HG02610 (cell line): Measurements from ENCODE around the gene ZDHHC14.

ENCODE experiments used
- ATAC-seq: cut with Tn5 transposase; IDR thresholded peaks from one replicate; pipeline ENCODE4 v1.9.1; 2021; ENCODE audit warnings: mild to moderate bottlenecking, moderate library complexity; ENCODE audit not compliant: unreplicated experiment

Gene ZDHHC14

GRCh38 chr6:157609556-157609955 is 228.6 kb downstream of the ZDHHC14 start:
- no peak for ATAC-seq

DNA sequence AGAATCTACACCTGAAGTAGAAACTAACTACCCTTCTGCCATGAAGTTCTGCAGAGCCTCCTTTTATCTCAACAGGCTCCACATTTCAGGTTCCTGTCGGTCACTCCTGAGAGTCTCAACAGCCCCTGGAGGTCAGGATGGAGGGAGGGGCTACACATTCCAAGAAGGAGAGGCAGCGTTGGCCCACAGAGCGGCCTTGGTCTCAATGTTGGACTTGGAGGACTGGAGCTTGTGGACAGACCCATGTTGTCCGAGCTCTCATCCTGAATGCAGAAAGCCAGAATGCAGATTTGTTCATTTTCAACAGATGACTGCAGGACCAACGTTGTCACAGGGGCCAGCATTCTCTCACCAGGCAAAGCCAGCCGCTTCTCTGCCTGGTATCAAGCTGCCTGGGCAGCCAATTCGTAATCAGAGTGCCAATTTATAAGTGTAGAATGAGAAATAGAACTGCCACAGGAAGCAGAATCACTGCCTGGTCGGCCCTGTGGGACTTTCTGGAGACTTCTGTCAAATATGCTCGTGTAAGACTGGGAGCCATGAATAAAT is 229.5 kb downstream of the ZDHHC14 start:
- no peak for ATAC-seq

- ATAC-seq = no peak
Measured at GRCh38 chr6:157611406-157611805, 230.4 kb downstream of the ZDHHC14 start.

GRCh38 chr6:157613011-157613522 is 232.1 kb downstream of the ZDHHC14 start:
- no peak for ATAC-seq

DNA sequence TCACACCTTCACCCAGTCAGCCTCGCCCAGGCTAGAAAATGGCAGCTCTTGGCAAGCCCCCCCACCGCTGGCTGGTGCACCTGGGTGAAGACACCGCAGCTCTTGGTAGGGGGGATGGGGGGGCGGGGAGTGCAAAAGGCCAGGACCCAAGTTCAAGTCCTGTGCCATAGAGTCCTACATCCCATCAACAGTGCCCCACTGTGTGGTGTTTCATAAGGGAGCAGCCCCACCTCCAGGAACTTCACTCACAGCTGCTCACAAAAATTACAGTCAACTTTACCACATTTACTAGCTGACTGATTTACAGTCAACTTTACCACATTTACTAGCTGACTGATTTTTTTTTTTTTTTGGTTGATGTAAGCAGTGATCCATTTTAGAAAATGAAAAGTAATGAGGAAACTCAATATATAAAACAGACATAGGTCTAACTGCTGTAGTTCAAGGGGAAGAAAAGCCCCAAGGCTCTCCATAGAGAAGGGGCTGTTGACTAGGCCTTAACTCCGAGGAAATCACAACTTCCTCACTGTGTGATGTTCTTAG is 233.1 kb downstream of the ZDHHC14 start:
- ATAC-seq = peak; percentile 59

- ATAC-seq = no peak
Measured at GRCh38 chr6:157615420-157615769, 234.4 kb downstream of the ZDHHC14 start.

DNA sequence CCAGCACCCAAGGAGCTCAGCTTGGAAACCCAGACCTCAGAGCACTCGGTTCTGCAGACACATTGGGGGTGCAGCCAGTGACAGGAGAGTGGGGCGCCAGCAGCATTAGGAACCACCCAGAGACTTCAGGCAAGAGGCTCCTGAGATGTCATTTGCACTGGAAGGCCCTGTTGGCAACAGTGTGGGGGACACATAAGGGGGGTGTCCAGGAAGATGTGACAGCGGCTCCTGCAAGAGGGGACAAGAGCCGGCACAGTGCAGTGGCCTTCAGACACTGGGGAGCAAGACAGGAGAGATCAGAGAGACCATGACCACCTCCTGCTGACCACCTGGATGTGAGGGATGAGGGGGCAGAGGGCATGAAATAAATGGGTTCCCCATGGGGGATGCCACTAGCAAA is 235.0 kb downstream of the ZDHHC14 start:
- ATAC-seq = no peak

GRCh38 chr6:157620944-157621343 is 240.0 kb downstream of the ZDHHC14 start:
- no peak for ATAC-seq

- no peak for ATAC-seq
Measured at GRCh38 chr6:157621406-157621805, 240.4 kb downstream of the ZDHHC14 start.

DNA sequence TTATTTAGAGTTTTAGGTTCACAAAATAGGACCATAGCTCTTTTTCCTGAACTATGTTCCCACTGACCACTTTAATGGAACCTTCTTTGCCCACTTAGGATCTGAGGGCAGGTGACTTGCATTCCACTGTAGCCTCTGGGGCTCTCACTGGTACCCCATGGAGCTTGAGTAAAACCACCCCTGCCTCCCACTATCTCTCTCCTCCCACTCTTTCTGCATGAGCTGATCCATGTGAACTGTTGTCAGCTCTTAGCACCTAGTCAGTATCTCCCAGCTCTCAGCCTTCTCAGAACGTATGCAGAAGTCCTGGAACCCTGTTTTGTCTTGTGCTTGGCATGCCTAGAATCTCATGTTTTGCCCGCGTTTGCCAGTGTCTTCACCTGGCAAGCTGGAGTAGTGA is 241.4 kb downstream of the ZDHHC14 start:
- ATAC-seq = no peak

GRCh38 chr6:157625111-157625510 is 244.1 kb downstream of the ZDHHC14 start:
- ATAC-seq = no peak

DNA sequence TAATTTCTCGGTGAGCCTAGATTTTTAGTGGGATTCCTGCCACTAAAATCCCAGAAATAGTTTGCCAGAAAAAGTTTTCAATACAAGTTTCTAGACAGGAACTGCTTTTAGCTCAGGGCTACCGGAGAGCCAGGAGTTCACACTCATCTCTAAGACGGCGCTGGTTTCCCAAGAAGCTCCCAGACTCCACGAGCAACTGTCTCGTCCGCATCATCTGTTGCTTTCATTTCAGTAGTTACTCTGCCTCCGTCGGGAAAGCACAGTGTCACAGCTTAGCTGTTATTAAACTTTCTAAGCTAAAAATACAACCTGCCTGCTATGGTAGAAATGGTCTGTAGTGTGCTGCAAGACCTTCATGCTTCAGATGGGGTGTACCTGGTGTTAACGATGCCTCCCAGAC is 244.8 kb downstream of the ZDHHC14 start:
- no peak for ATAC-seq

- ATAC-seq = no peak
Measured at GRCh38 chr6:157627195-157627966, 246.4 kb downstream of the ZDHHC14 start.

- no peak for ATAC-seq
Measured at GRCh38 chr6:157628463-157628862, 247.5 kb downstream of the ZDHHC14 start.

- ATAC-seq = no peak
Measured at GRCh38 chr6:157629220-157629619, 248.2 kb downstream of the ZDHHC14 start.

DNA sequence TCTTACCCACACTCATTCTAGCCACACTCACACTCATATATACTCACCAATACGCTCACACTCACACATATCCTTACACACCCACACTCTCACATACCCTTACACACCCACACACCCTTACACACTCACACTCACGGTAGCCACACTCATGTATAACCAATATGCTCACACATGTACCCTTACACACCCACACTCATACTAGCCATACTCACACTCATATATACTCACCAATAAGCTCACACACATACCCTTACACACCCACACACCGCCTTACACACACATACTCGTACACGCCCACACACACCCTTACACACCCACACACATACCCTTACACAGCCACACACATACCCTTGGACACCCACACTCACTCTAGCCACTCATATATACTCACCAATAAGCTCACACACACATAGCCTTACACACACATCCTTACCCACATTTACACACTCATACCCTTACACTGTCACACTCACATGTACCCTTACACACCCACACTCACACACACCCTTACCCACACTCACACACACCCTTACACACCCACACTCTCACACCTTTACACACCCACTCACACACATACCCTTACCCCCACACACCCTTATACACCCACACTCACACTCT is 249.6 kb downstream of the ZDHHC14 start:
- no peak for ATAC-seq

DNA sequence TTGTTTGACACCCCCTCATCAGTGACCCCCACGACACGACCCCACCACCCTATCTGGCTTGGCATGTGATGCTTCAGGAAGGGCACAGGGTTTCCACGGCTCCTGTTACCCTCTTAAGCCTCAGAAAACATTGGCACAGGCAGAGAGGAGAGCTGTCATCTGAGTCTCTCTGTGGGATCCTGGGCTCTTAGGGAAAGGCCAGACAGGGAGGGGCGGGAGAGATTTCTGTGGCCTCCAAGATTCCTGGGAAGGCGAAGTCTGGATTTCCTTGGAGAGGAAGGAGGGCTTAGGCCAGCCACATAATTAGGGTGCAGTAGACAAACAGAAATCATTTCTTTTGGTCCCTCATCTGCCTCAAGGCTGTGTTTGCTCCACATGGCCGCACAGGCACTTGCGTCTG is 250.4 kb downstream of the ZDHHC14 start:
- no peak for ATAC-seq

DNA sequence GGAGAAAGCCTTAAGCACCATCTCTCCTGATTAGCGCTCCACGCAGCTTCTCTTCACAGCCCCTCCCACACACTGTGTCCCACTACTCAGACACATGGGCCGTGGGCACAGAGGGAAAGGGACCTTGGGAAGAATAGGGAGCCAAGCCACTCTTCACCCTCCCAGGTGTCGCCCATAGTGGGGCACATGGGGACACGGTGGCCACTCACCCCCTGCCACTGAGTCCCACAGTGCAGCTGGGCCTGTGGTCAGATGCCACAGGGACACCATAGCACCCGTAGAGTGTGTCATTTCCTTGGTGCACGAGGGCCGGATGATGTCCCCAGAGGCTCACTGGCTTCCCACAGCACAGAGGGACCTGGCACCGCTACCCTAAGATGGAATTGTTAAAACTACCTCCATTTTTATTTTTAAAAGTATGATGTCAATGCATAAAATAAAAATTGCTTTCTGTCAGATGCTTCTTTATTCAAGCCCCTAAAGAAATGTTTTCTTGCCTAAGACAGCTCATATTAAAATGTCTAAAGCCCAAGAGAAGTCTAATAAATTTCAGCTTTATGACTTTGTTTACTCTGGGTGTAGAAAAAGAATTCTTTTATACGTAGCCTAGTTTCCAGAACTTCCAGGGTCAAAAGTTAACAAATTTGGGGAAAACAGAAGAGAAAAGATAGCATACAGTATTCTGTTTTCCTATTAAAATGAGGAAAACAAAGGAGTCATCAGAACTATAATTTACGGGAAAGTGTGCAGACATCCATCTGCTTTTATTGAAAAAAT is 251.0 kb downstream of the ZDHHC14 start:
- ATAC-seq = no peak

DNA sequence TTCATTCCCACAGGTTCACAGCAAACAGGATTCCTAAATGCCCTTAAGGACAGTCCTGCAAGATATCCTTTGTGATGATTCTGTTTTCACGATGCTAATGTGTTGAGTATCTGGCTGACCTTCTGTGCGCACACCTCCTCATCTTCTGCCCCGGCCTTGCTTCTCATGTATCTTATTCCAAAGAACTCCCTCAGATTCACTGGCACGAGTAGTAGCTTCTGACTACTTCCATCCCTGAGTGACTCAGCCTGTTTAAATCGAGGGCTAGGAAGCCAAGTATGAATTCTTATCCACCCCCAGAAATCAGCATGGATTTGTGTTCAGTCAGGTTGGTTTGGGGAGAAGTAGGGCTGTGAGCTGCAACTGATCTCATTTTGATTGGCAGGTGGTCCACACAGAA is 251.8 kb downstream of the ZDHHC14 start:
- ATAC-seq = no peak

DNA sequence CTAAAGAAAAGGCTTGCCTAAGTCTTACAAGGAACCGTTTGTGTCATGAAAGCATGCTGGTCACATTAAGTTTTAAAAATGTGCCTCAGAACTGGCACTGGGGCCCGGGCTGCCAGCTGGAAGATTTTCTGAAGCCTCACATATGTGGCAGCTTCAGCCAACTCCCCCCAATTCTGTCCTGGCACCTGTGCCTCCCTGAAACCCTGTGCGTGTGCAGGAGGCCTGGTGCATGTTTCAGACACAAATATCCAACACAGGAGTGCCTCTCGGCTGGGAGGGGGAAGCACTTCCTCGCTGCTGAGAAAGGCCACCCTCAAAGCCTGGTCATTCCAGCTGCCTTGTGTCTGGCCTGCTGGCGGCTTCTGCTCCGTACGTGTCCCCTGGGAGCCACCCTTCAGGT is 253.6 kb downstream of the ZDHHC14 start:
- no peak for ATAC-seq
